ENCODE results near the gene FAM110D.

The FAM110D gene

DNA sequence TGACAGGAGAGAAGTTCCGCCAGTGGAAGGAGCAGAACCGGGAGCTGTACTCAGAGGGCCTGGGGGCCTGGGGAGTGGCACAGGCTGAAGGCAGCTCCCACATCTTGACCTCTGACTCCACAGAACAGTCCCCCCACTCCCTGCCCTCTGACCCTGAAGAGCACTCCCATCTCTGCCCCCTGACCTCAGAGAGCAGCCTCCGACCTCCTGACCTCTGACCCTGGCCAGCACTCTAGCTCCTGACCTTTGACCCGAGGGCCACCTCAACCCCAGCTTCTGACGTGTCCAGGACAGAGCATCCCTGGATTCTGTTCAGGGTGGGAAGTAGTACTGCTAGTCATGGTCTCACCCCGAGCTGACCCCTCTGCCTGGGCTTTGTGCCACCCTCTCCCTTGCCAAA lies 30.5 kb downstream of the FAM110D start:
- Histone ChIP-seq H3K4ac (ENCODE audit: low read depth, low read length) (no peak overlapping the region), H3K79me2 (ENCODE audit: control insufficient read depth, insufficient read depth, low read length, poor library complexity) (no peaks in the 10 kb centered on the region), H3K14ac (ENCODE audit: low read length) (no peak overlapping the region), H4K12ac (ENCODE audit: low read depth, low read length) (no peak overlapping the region), H3K18ac (ENCODE audit: low read length) (no peak overlapping the region), H2BK5ac (ENCODE audit: low read depth, low read length, poor library complexity) (no peak overlapping the region), H3K9me3 (ENCODE audit: insufficient read depth, low read depth, low read length) (peaks cover 3% of the 10 kb centered on the region), H3K27me3 (ENCODE audit: insufficient read depth, low read length) (no peaks in the 10 kb centered on the region), H3K79me1 (ENCODE audit: low read length) (no peaks in the 10 kb centered on the region), H2AFZ (ENCODE audit: insufficient read depth, low read length, poor library complexity) (no peak overlapping the region), H3K9ac (ENCODE audit: low read length) (no peak overlapping the region), H2BK12ac (ENCODE audit: low read length) (no peak overlapping the region), H3K27ac (ENCODE audit: low read depth, low read length) (no peak overlapping the region), H3K4me2 (ENCODE audit: low read length) (no peak overlapping the region), H2BK120ac (ENCODE audit: insufficient read depth, low read length, poor library complexity) (no peak overlapping the region), H4K91ac (ENCODE audit: low read depth, low read length) (no peak overlapping the region), H4K8ac (ENCODE audit: low read depth, low read length) (no peak overlapping the region), H3K4me1 (ENCODE audit: control insufficient read depth in 1 of 2, insufficient read depth in 2 of 2, low read length in 2 of 2) (no peaks in the 10 kb centered on the region), H3K4me3 (ENCODE audit: low read depth, low read length) (no peak overlapping the region), H3K36me3 (ENCODE audit: control insufficient read depth in 1 of 2, insufficient read depth in 2 of 2, low read length in 2 of 2) (peaks cover 29 to 35% of the 10 kb centered on the region in 2 experiments), H2AK5ac (ENCODE audit: low read length) (no peak overlapping the region), H3K23ac (ENCODE audit: low read length) (no peak overlapping the region)
- WGBS (ENCODE audit: extremely low coverage, insufficient coverage, insufficient read length): no CpG with 5 or more reads among the region's 6 CpGs
- DNase-seq: no peak

DNA sequence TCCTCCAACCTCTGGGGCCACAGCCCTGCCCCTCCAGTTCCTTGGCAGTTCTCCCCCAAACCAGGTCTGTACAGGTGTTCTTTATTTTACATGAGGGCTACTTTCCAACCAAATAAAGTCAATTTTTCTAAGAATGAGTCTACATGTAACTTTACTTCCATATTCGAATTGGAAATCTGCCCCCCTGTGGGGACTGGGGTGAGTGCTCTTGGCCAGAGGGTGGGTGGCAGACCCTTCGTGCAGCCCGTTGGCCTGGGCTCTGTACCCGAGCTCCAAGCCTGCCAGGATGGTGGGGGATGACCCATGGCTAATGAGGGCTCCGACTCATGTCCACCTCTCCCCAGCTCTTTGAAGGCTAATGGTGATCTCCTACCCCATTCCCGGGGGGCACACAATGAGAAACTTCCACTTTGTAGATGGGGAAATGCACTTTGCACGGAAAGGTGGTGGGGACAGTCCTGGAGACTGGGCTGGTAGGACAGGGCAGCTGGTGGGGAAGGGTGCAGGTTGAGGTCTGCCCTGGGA lies 30.9 kb downstream of the FAM110D start:
- Histone ChIP-seq H4K91ac (ENCODE audit: low read depth, low read length) (no peak overlapping the region), H2BK5ac (ENCODE audit: low read depth, low read length, poor library complexity) (no peak overlapping the region), H3K9ac (ENCODE audit: low read length) (no peak overlapping the region), H3K79me2 (ENCODE audit: control insufficient read depth, insufficient read depth, low read length, poor library complexity) (no peaks in the 10 kb centered on the region), H2AK5ac (ENCODE audit: low read length) (no peak overlapping the region), H3K4ac (ENCODE audit: low read depth, low read length) (no peak overlapping the region), H3K27ac (ENCODE audit: low read depth, low read length) (no peak overlapping the region), H2AFZ (ENCODE audit: insufficient read depth, low read length, poor library complexity) (no peak overlapping the region), H3K79me1 (ENCODE audit: low read length) (no peaks in the 10 kb centered on the region), H3K27me3 (ENCODE audit: insufficient read depth, low read length) (no peaks in the 10 kb centered on the region), H3K18ac (ENCODE audit: low read length) (no peak overlapping the region), H3K4me3 (ENCODE audit: low read depth, low read length) (no peak overlapping the region), H3K9me3 (ENCODE audit: insufficient read depth, low read depth, low read length) (peaks cover 3% of the 10 kb centered on the region), H4K8ac (ENCODE audit: low read depth, low read length) (no peak overlapping the region), H3K36me3 (ENCODE audit: control insufficient read depth in 1 of 2, insufficient read depth in 2 of 2, low read length in 2 of 2) (peaks cover 25 to 30% of the 10 kb centered on the region in 2 experiments), H3K4me2 (ENCODE audit: low read length) (no peak overlapping the region), H3K14ac (ENCODE audit: low read length) (no peak overlapping the region), H4K12ac (ENCODE audit: low read depth, low read length) (no peak overlapping the region), H3K4me1 (ENCODE audit: control insufficient read depth in 1 of 2, insufficient read depth in 2 of 2, low read length in 2 of 2) (no peaks in the 10 kb centered on the region), H2BK120ac (ENCODE audit: insufficient read depth, low read length, poor library complexity) (no peak overlapping the region), H3K23ac (ENCODE audit: low read length) (no peak overlapping the region), H2BK12ac (ENCODE audit: low read length) (no peak overlapping the region)
- WGBS (ENCODE audit: extremely low coverage, insufficient coverage, insufficient read length): no CpG with 5 or more reads among the region's 7 CpGs
- DNase-seq: no peak

DNA sequence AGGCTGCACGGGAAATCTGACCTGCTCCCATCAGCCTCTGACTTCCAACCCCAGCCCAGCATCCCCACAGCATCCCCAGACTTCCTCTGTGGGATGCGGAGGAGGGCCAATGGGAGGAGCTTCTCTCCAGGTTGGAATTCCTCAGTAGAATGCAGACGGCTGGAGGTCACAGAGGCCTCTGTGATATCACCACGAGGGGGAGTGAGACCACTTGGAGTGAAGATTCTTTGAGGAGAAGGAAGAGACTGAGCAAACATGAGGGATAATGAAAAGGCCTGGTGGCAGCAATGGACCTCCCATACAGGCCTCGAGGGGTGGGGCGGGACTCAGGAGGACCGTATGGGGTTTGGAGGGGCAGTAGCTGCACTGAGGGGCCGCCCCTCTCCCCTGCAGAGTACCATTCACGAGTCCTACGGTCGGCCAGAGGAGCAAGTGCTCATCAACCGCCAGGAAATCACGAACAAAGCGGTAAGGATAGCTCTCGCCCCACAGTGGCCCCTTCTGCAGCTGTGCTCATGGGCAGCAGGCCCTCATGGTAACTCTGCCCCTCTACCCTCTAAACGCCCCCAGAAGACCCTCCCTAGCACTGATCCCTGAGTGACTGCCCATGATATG lies 31.6 kb downstream of the FAM110D start, which contains the start of gene CATSPER4:
Gene CATSPER4 (plus strand): TSS at position 230 of the 615 bp plus-strand sequence. CDS start 26 bp downstream, at position 256.
- no peak within 1 kb of the TSS for H4K91ac ChIP-seq (ENCODE audit: low read depth, low read length)
- H3K9ac ChIP-seq (ENCODE audit: low read length): peak within 1 kb of the TSS; percentile 32

DNA sequence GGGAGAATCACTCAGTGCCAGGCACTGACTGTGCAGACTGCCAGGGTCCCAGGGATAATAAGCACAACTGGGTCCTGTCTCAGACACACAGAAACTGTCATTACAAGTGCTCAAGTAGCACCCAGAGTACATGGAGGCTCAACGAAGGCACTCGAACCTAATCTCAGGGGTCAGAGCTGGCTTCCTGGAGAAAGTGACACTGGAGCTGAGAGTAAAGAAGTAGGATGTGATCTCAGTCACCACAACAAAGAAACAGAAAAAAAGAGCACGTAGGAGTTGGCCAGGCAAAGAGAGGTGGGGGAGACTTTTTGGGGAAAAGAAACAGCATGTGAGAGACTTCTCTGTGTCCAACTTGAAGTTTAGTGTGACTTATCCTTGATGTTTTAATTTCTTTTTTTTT lies 32.9 kb downstream of the FAM110D start:
- Histone ChIP-seq H4K91ac (ENCODE audit: low read depth, low read length) (no peak overlapping the region), H4K8ac (ENCODE audit: low read depth, low read length) (no peak overlapping the region), H3K27ac (ENCODE audit: low read depth, low read length) (no peak overlapping the region), H3K4me1 (ENCODE audit: control insufficient read depth in 1 of 2, insufficient read depth in 2 of 2, low read length in 2 of 2) (no peaks in the 10 kb centered on the region), H3K9ac (ENCODE audit: low read length) (no peak overlapping the region), H3K4ac (ENCODE audit: low read depth, low read length) (no peak overlapping the region), H3K79me2 (ENCODE audit: control insufficient read depth, insufficient read depth, low read length, poor library complexity) (no peaks in the 10 kb centered on the region), H3K4me3 (ENCODE audit: low read depth, low read length) (no peak overlapping the region), H3K4me2 (ENCODE audit: low read length) (no peak overlapping the region), H4K12ac (ENCODE audit: low read depth, low read length) (no peak overlapping the region), H2BK5ac (ENCODE audit: low read depth, low read length, poor library complexity) (no peak overlapping the region), H3K18ac (ENCODE audit: low read length) (no peak overlapping the region), H3K9me3 (ENCODE audit: insufficient read depth, low read depth, low read length) (peaks cover 2% of the 10 kb centered on the region), H2BK12ac (ENCODE audit: low read length) (no peak overlapping the region), H3K36me3 (ENCODE audit: control insufficient read depth in 1 of 2, insufficient read depth in 2 of 2, low read length in 2 of 2) (peaks cover 19 to 22% of the 10 kb centered on the region in 2 experiments), H3K23ac (ENCODE audit: low read length) (no peak overlapping the region), H2AK5ac (ENCODE audit: low read length) (no peak overlapping the region), H2AFZ (ENCODE audit: insufficient read depth, low read length, poor library complexity) (no peak overlapping the region), H3K27me3 (ENCODE audit: insufficient read depth, low read length) (no peaks in the 10 kb centered on the region), H3K79me1 (ENCODE audit: low read length) (no peaks in the 10 kb centered on the region), H2BK120ac (ENCODE audit: insufficient read depth, low read length, poor library complexity) (no peak overlapping the region), H3K14ac (ENCODE audit: low read length) (no peak overlapping the region)
- WGBS (ENCODE audit: extremely low coverage, insufficient coverage, insufficient read length): no CpG with 5 or more reads among the region's 3 CpGs
- DNase-seq: no peak

More for the DNA sequence above, 31.6 kb downstream of the FAM110D start, which contains the start of gene CATSPER4:
- H4K8ac ChIP-seq (ENCODE audit: low read depth, low read length): peak within 1 kb of the TSS; percentile 13
- H3K27me3 ChIP-seq (ENCODE audit: insufficient read depth, low read length): no peaks in the 10 kb centered on the region
- peaks cover 21 to 27% of the 10 kb centered on the region in 2 experiments for H3K36me3 ChIP-seq (ENCODE audit: control insufficient read depth in 1 of 2, insufficient read depth in 2 of 2, low read length in 2 of 2)
- no peak within 1 kb of the TSS for H2AK5ac ChIP-seq (ENCODE audit: low read length)
- H3K4me1 ChIP-seq (ENCODE audit: control insufficient read depth in 1 of 2, insufficient read depth in 2 of 2, low read length in 2 of 2): no peaks in the 10 kb centered on the region
- no peak within 1 kb of the TSS for H3K4ac ChIP-seq (ENCODE audit: low read depth, low read length)
- no peak within 1 kb of the TSS for H3K27ac ChIP-seq (ENCODE audit: low read depth, low read length)
- no peaks in the 10 kb centered on the region for H3K79me2 ChIP-seq (ENCODE audit: control insufficient read depth, insufficient read depth, low read length, poor library complexity)
- H3K79me1 ChIP-seq (ENCODE audit: low read length): no peaks in the 10 kb centered on the region
- H3K14ac ChIP-seq (ENCODE audit: low read length): no peak within 1 kb of the TSS
- H2BK120ac ChIP-seq (ENCODE audit: insufficient read depth, low read length, poor library complexity): no peak within 1 kb of the TSS
- no peak within 1 kb of the TSS for H2AFZ ChIP-seq (ENCODE audit: insufficient read depth, low read length, poor library complexity)
- H2BK5ac ChIP-seq (ENCODE audit: low read depth, low read length, poor library complexity): no peak within 1 kb of the TSS
- peak; percentile 58 to 73 for DNase-seq
- H3K23ac ChIP-seq (ENCODE audit: low read length): peak within 1 kb of the TSS; percentile 61
- no peak within 1 kb of the TSS for H2BK12ac ChIP-seq (ENCODE audit: low read length)
- WGBS (ENCODE audit: extremely low coverage, insufficient coverage, insufficient read length): no CpG with 5 or more reads among the region's 16 CpGs
- no peak within 1 kb of the TSS for H3K18ac ChIP-seq (ENCODE audit: low read length)
- H4K12ac ChIP-seq (ENCODE audit: low read depth, low read length): no peak within 1 kb of the TSS
- no peak within 1 kb of the TSS for H3K4me2 ChIP-seq (ENCODE audit: low read length)
- peaks cover 2% of the 10 kb centered on the region for H3K9me3 ChIP-seq (ENCODE audit: insufficient read depth, low read depth, low read length)
- H3K4me3 ChIP-seq (ENCODE audit: low read depth, low read length): no peak within 1 kb of the TSS

Measured in trophoblast cell (in vitro differentiated cells and primary cell).